Fibroblast of lung (primary cell): ENCODE data around the gene TREH. TPM values are rescaled to one million over a fixed set of nuclear protein-coding genes. Genes with fewer than 3 reads are reported as not detected.
"Not testable (repeated sequence)": the region's sequence is repeated elsewhere in the genome, so short reads cannot be mapped to it uniquely, and the experiment has no call there.

ENCODE experiments used
- DNase-seq, 2 donors: peaks; one replicate each; pipeline versions ENCODE4 v3.0.0 to v3.0.0-alpha.2; 2010; ENCODE audit warnings: low read depth in 2 of 2
- H2AFZ ChIP-seq: 2 replicates; pipeline ENCODE4 v1.5.1; 2012; ENCODE audit warnings: low read length, control low read depth, inconsistent platforms
- H3K27ac ChIP-seq: 2 replicates; pipeline ENCODE4 v1.5.1; 2011; ENCODE audit warnings: low read length, control low read depth; ENCODE audit not compliant: insufficient read depth
- H3K27me3 ChIP-seq: 2 replicates; pipeline ENCODE4 v1.5.1; 2011; ENCODE audit warnings: mild to moderate bottlenecking, low read length; ENCODE audit not compliant: control insufficient read depth, insufficient read depth
- H3K36me3 ChIP-seq: 2 replicates; pipeline ENCODE4 v1.5.1; 2011; ENCODE audit warnings: low read length; ENCODE audit not compliant: control insufficient read depth, insufficient read depth
- H3K4me1 ChIP-seq: 2 replicates; pipeline ENCODE4 v1.5.1; 2011; ENCODE audit warnings: low read length; ENCODE audit not compliant: control insufficient read depth, insufficient read depth; ENCODE audit errors: extremely low read depth
- H3K4me2 ChIP-seq: 2 replicates; pipeline ENCODE4 v1.5.1; 2011; ENCODE audit warnings: low read length, control low read depth; ENCODE audit not compliant: insufficient read depth; ENCODE audit errors: extremely low read depth
- H3K4me3 ChIP-seq, 4 experiments: fragments of 200-600 bp in 1 of 4; sonication (generic) in 1 of 4; replicated peaks in 1 of 4; 2 replicates each; pipeline ENCODE4 v1.5.1; 2011 to 2016; ENCODE audit warnings: low read length in 4 of 4, low read depth in 3 of 4, mild to moderate bottlenecking in 3 of 4, control low read depth in 2 of 4, inconsistent platforms in 1 of 4, mixed read lengths in 1 of 4; ENCODE audit not compliant: insufficient read depth in 1 of 4; ENCODE audit errors: control extremely low read depth in 1 of 4
- H3K79me2 ChIP-seq: 2 replicates; pipeline ENCODE4 v1.5.1; 2012; ENCODE audit warnings: mild to moderate bottlenecking, low read length, inconsistent platforms; ENCODE audit not compliant: control insufficient read depth, insufficient read depth
- H3K9ac ChIP-seq: 2 replicates; pipeline ENCODE4 v1.5.1; 2011; ENCODE audit warnings: mild to moderate bottlenecking, low read length, control low read depth; ENCODE audit not compliant: insufficient read depth
- H3K9me3 ChIP-seq: 2 replicates; pipeline ENCODE4 v1.5.1; 2012; ENCODE audit warnings: low read depth, low read length; ENCODE audit not compliant: control insufficient read depth, insufficient read depth
- H4K20me1 ChIP-seq: 2 replicates; pipeline ENCODE4 v1.5.1; 2011; ENCODE audit warnings: low read length; ENCODE audit not compliant: control insufficient read depth, insufficient read depth; ENCODE audit errors: extremely low read depth
- CTCF ChIP-seq, 2 donors: IDR thresholded peaks in 1 of 2; conservative IDR thresholded peaks in 1 of 2; 1 replicate in 1 of 2; 2 replicates in 1 of 2; pipeline ENCODE4 v1.5.1; 2011 to 2012; ENCODE audit warnings: low read length in 2 of 2, control low read depth in 1 of 2, inconsistent platforms in 1 of 2, low read depth in 1 of 2, mild to moderate bottlenecking in 1 of 2
- EZH2 ChIP-seq: IDR thresholded peaks from 2 replicates; pipeline ENCODE4 v1.5.1; 2012; ENCODE audit warnings: low read length, control low read depth, mild to moderate bottlenecking; ENCODE audit errors: missing control alignments
- polyA plus RNA-seq, 2 donors: library from polyadenylated mRNA; depleted of rRNA in 1 of 2; stranded (reverse) in 1 of 2; unstranded in 1 of 2; fragments of >200 nt; gene quantifications; 2 replicates each; pipeline ENCODE4 v1.2.1, GENCODE V29; 2011 to 2012; ENCODE audit warnings: missing spikeins in 1 of 2
- total RNA-seq: library from RNA; depleted of rRNA; stranded (reverse); fragments of >200 nt; gene quantifications from 2 replicates; pipeline ENCODE4 v1.2.1, GENCODE V29; 2014

TREH gene
- total and polyA plus RNA-seq, 2 donors (not counting 1 experiment from before 2014, with no cell fraction given), result not detected

GRCh38 chr11:118687906-118688305 lies 8.5 kb upstream of the TREH start:
- peaks cover 7% of the 10 kb centered on the region for H3K27me3 ChIP-seq
- TF ChIP-seq CTCF (conservative IDR thresholded peaks at IDR 0.05 in 1 of 2, IDR thresholded peaks at IDR 0.05 in 1 of 2; ENCODE audit: low read depth in 1 of 2, low read length in 2 of 2) (no peak), EZH2 (no peak)
- H3K4me1 ChIP-seq, result peaks cover 12% of the 10 kb centered on the region
- H3K27ac ChIP-seq, result no peak overlapping the region
- H2AFZ ChIP-seq, result no peak overlapping the region
- no peak overlapping the region for H3K4me3 ChIP-seq
- no peak overlapping the region for H3K9ac ChIP-seq
- no peaks in the 10 kb centered on the region for H3K36me3 ChIP-seq
- H3K4me2 ChIP-seq, result no peak overlapping the region
- no peak for DNase-seq
- H3K79me2 ChIP-seq, result no peaks in the 10 kb centered on the region
- no peaks in the 10 kb centered on the region for H3K9me3 ChIP-seq
- no peaks in the 10 kb centered on the region for H4K20me1 ChIP-seq

GRCh38 chr11:118684187-118684586 lies 4.7 kb upstream of the TREH start:
- Histone ChIP-seq H4K20me1 (no peaks in the 10 kb centered on the region), H3K9ac (no peak overlapping the region), H3K79me2 (no peaks in the 10 kb centered on the region), H3K36me3 (no peaks in the 10 kb centered on the region), H3K9me3 (no peaks in the 10 kb centered on the region), H3K27me3 (peaks cover 7% of the 10 kb centered on the region), H2AFZ (no peak overlapping the region), H3K4me2 (no peak overlapping the region), H3K4me1 (peaks cover under 1% of the 10 kb centered on the region), H3K4me3 (no peak overlapping the region), H3K27ac (no peak overlapping the region)
- DNase-seq, result no peak
- TF ChIP-seq CTCF (conservative IDR thresholded peaks at IDR 0.05 in 1 of 2, IDR thresholded peaks at IDR 0.05 in 1 of 2; ENCODE audit: low read depth in 1 of 2, low read length in 2 of 2) (no peak), EZH2 (no peak)

GRCh38 chr11:118682939-118683338 lies 3.5 kb upstream of the TREH start:
- H2AFZ ChIP-seq, H4K20me1 ChIP-seq, H3K27ac ChIP-seq, H3K4me3 ChIP-seq, H3K4me1 ChIP-seq, H3K9me3 ChIP-seq, H3K36me3 ChIP-seq, H3K79me2 ChIP-seq, DNase-seq, H3K9ac ChIP-seq, H3K4me2 ChIP-seq, H3K27me3 ChIP-seq: not testable (repeated sequence)

- H3K9me3 ChIP-seq, result no peaks in the 10 kb centered on the region
- H3K4me2 ChIP-seq, result no peak overlapping the region
- H3K27ac ChIP-seq, result no peak overlapping the region
- no peaks in the 10 kb centered on the region for H3K4me1 ChIP-seq
- no peaks in the 10 kb centered on the region for H3K79me2 ChIP-seq
- no peaks in the 10 kb centered on the region for H3K36me3 ChIP-seq
- no peak overlapping the region for H3K9ac ChIP-seq
- peaks cover 7% of the 10 kb centered on the region for H3K27me3 ChIP-seq
- no peak for TF ChIP-seq EZH2
- no peak overlapping the region for H3K4me3 ChIP-seq
- no peaks in the 10 kb centered on the region for H4K20me1 ChIP-seq
- no peak overlapping the region for H2AFZ ChIP-seq
- no peak for DNase-seq
Measured at GRCh38 chr11:118682372-118682771, 2.9 kb upstream of the TREH start.
